Stomach smooth muscle (tissue), 2 donors: ENCODE measurements around the gene CHD1.

ENCODE experiments used
- H3K27ac ChIP-seq: one replicate; pipeline ENCODE4 v1.7.0; 2013; ENCODE audit warnings: mild to moderate bottlenecking, low read length, inconsistent platforms
- H3K27me3 ChIP-seq, 2 donors: one replicate each; pipeline ENCODE4 v1.7.0; 2013; ENCODE audit warnings: low read length in 2 of 2; ENCODE audit not compliant: insufficient read depth in 2 of 2, control insufficient read depth in 1 of 2
- H3K36me3 ChIP-seq, 2 donors: one replicate each; pipeline ENCODE4 v1.7.0; 2013; ENCODE audit warnings: low read length in 2 of 2; ENCODE audit not compliant: control insufficient read depth in 2 of 2, insufficient read depth in 2 of 2
- H3K4me1 ChIP-seq: one replicate; pipeline ENCODE4 v1.7.0; 2013; ENCODE audit warnings: low read length; ENCODE audit not compliant: control insufficient read depth, insufficient read depth
- H3K4me3 ChIP-seq, 2 donors: one replicate each; pipeline ENCODE4 v1.7.0; 2013; ENCODE audit warnings: low read length in 2 of 2
- H3K9ac ChIP-seq, 2 donors: one replicate each; pipeline ENCODE4 v1.7.0; 2013; ENCODE audit warnings: low read length in 2 of 2, mild to moderate bottlenecking in 1 of 2
- H3K9me3 ChIP-seq, 2 donors: one replicate each; pipeline ENCODE4 v1.7.0; 2013; ENCODE audit warnings: low read length in 2 of 2; ENCODE audit not compliant: control insufficient read depth in 2 of 2
- donor health status: healthy.
- donor health status: Pancreatic carcinoma.

Gene CHD1

GRCh38 chr5:98844865-98845264, 83.9 kb downstream of the CHD1 start:
- H3K9me3 ChIP-seq: peaks cover 0 to 6% of the 10 kb centered on the region in 2 donors
- no peaks in the 10 kb centered on the region for H3K27me3 ChIP-seq
- no peaks in the 10 kb centered on the region for H3K36me3 ChIP-seq
- no peak overlapping the region for H3K27ac ChIP-seq
- H3K9ac ChIP-seq: no peak overlapping the region
- no peak overlapping the region for H3K4me3 ChIP-seq
- peaks cover 2% of the 10 kb centered on the region for H3K4me1 ChIP-seq

- peaks cover 3% of the 10 kb centered on the region for H3K4me1 ChIP-seq
- no peak overlapping the region for H3K27ac ChIP-seq
- H3K9me3 ChIP-seq: peaks cover 0 to 6% of the 10 kb centered on the region in 2 donors
- H3K36me3 ChIP-seq: no peaks in the 10 kb centered on the region
- no peak overlapping the region for H3K9ac ChIP-seq
- H3K4me3 ChIP-seq: no peak overlapping the region
- H3K27me3 ChIP-seq: no peaks in the 10 kb centered on the region
Measured at GRCh38 chr5:98843481-98843880, 85.3 kb downstream of the CHD1 start.

- no peak overlapping the region for H3K9ac ChIP-seq
- H3K4me3 ChIP-seq: no peak overlapping the region
- no peak overlapping the region for H3K27ac ChIP-seq
- H3K27me3 ChIP-seq: no peaks in the 10 kb centered on the region
- H3K4me1 ChIP-seq: peaks cover 3% of the 10 kb centered on the region
- H3K9me3 ChIP-seq: peaks cover 0 to 6% of the 10 kb centered on the region in 2 donors
- no peaks in the 10 kb centered on the region for H3K36me3 ChIP-seq
Measured at GRCh38 chr5:98840946-98841345, 87.9 kb downstream of the CHD1 start.

DNA sequence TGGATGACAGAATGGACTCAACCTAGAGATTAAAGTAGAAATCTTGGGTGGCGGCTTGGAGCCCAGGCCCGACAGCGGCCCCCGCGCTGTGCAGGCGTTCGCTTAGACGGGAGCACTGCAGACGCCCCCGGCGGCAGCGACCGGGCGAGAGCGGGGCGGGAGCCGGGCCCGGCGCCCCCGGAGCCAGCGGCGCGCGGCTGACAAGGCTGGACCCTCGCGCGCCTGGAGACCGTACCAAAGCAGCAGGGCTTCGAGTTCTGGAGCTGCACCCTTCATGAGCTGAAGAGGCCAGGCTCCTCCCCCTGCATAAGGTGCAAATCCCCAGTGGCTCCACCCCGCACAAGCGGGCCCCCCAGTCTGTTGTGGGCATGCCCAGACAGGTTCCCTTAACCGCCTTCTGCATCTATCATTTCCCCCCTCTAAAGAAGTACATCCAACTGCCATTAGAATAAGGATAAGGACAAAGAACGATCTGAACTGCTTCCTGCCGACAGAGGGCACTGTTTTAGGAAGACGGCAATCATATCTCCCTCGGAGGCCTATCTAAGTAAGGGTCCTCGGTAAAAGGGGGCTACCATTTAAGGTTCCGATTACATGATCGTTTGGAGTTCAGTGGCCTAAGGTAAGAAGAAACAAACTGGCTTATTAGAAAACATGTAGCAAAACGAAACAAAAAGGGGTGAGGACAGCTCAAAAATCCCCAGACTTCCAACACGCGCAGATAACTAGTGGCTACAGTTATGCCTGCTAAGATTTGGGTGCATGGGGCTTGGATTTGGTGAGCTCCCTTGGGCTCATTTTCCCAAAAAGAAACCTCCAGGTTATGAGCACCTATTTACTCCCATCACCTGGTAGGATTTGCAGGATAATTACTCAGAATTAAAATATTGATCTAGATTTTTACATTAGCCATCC, 89.1 kb downstream of the CHD1 start:
- H3K9ac ChIP-seq: no peak overlapping the region
- no peaks in the 10 kb centered on the region for H3K27me3 ChIP-seq
- H3K36me3 ChIP-seq: no peaks in the 10 kb centered on the region
- peaks cover 0 to 4% of the 10 kb centered on the region in 2 donors for H3K9me3 ChIP-seq
- H3K4me3 ChIP-seq: peak overlapping the region in 1 of 2 donors; percentile 60
- no peak overlapping the region for H3K27ac ChIP-seq
- H3K4me1 ChIP-seq: peaks cover 3% of the 10 kb centered on the region

DNA sequence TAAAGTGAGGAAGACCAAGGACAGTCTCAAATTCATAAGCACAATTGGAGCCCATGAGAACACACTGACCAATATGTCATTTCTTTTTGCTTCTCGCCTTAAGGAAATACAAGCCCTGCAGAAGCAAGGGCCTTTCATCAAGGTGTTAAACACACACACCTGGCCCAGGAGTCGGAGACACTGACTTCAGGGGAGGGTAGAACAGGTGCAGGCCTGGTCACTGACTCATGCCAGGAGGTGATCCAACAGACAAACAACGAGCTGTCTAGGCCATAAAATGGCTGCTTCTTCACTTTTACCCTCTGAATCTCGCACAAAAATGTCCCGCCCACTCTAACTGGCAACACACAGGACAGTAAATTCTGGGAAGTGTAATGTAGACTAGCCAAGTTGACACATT, 92.6 kb downstream of the CHD1 start:
- H3K4me3 ChIP-seq: no peak overlapping the region
- no peak overlapping the region for H3K27ac ChIP-seq
- no peaks in the 10 kb centered on the region for H3K36me3 ChIP-seq
- no peaks in the 10 kb centered on the region for H3K27me3 ChIP-seq
- H3K4me1 ChIP-seq: peaks cover 3% of the 10 kb centered on the region
- no peaks in the 10 kb centered on the region for H3K9me3 ChIP-seq
- no peak overlapping the region for H3K9ac ChIP-seq

DNA sequence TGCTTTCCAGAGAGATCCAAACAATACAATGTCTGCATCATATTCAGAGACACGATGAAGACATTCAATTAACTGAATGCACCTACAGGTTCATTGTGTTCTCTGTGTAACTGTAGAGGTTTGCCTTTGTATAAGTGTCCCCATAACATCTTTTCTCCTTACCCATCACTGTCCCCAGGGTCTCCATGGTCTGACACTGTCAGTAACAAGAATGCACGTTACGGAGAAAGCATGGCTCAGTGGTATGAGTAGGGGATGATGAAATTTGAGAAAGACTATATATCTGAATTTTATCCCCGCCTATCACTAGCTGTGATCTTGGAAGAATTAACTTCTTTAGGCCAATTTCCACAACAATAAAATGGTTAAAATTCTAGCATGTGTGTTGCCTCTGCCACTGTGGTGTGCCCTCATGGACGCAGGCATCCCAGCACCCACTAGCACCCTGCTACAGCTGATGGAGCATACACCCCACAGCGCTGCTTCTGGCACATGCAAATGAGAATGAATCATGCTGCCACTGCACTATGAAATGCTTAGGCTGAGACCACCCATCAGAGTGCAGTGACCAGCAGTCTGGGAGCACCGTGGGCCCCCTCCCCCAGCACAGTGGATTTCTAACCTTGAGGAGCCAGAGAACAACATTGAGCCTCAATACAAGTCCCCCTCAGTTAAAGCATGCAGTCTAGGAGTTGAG, 101.1 kb downstream of the CHD1 start:
- no peak overlapping the region for H3K27ac ChIP-seq
- H3K9me3 ChIP-seq: no peaks in the 10 kb centered on the region
- no peaks in the 10 kb centered on the region for H3K27me3 ChIP-seq
- no peaks in the 10 kb centered on the region for H3K4me1 ChIP-seq
- H3K36me3 ChIP-seq: no peaks in the 10 kb centered on the region
- H3K4me3 ChIP-seq: no peak overlapping the region
- H3K9ac ChIP-seq: no peak overlapping the region

DNA sequence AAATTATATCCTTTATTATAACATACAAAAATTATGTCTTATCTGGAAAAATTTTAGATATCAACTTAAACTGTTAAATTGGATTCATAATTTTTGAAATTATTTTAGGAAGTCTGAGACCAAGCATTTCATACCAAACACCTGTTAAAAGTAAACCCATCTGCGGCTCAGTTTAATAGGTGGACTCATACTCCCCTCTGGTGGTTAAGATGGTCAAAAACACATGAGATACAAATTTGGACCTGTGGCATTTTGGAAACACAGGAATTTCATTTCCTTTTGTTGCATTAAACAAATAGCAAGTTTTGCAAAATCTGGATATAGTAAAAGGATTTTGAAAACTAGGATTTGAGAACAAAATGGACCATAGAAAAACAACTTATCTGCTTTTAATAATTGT, 101.6 kb downstream of the CHD1 start:
- no peaks in the 10 kb centered on the region for H3K27me3 ChIP-seq
- H3K9ac ChIP-seq: no peak overlapping the region
- no peaks in the 10 kb centered on the region for H3K9me3 ChIP-seq
- no peaks in the 10 kb centered on the region for H3K36me3 ChIP-seq
- no peaks in the 10 kb centered on the region for H3K4me1 ChIP-seq
- no peak overlapping the region for H3K4me3 ChIP-seq
- H3K27ac ChIP-seq: no peak overlapping the region

DNA sequence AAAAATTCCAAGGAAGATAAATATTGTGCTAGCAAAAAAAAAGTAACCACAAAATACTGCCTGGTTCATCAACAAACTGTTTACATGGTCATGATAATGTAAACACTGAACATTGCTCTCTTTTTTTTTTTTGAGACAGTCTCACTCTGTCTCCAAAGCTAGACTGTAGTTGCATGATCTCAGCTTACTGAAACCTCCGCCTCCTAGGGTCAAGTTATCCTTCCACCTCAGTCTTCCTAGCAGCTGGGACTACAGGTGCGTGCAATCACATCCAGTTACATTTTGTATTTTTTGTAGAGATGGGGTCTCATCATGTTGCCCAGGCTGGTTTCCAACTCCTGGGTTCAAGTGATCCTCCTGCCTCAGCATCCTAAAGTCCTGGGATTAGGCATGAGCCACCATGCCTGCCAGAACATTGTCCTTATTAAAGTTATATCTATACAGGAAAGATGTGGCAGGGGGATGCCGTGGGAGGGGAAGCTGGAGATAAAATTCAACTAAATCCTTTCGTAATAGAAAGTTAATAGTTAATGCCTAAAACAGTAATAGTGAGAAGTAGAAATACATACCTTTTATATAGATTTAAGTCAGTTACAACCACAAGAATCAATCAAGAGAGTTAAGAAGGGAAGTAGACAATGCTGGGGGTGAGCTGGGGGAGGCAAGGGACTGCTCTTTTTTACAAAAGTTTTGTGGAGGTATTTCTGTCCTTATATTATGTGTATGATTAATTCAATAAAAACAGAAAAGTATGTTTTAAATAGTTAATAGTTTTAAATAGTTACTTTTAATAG, 103.0 kb downstream of the CHD1 start:
- Histone ChIP-seq H3K9me3 (no peaks in the 10 kb centered on the region), H3K4me1 (no peaks in the 10 kb centered on the region), H3K27me3 (no peaks in the 10 kb centered on the region), H3K4me3 (no peak overlapping the region), H3K36me3 (no peaks in the 10 kb centered on the region), H3K9ac (no peak overlapping the region), H3K27ac (no peak overlapping the region)

GRCh38 chr5:98816582-98817222, 112.1 kb downstream of the CHD1 start:
- Histone ChIP-seq H3K4me1 (no peaks in the 10 kb centered on the region), H3K36me3 (no peaks in the 10 kb centered on the region), H3K4me3 (no peak overlapping the region), H3K27ac (no peak overlapping the region), H3K9me3 (no peaks in the 10 kb centered on the region), H3K27me3 (no peaks in the 10 kb centered on the region), H3K9ac (no peak overlapping the region)

- no peaks in the 10 kb centered on the region for H3K36me3 ChIP-seq
- no peak overlapping the region for H3K4me3 ChIP-seq
- no peaks in the 10 kb centered on the region for H3K27me3 ChIP-seq
- H3K27ac ChIP-seq: no peak overlapping the region
- no peaks in the 10 kb centered on the region for H3K9me3 ChIP-seq
- no peak overlapping the region for H3K9ac ChIP-seq
- no peaks in the 10 kb centered on the region for H3K4me1 ChIP-seq
Measured at GRCh38 chr5:98813755-98814154, 115.1 kb downstream of the CHD1 start.
